ENCODE data around the gene ASPHD2.
A peak's percentile ranks its signal among the peaks of the same experiment; 100 is the strongest.

Gene ASPHD2

GRCh38 chr22:26483439-26484359, 54.6 kb downstream of the ASPHD2 start, which contains the start of the genes HPS4 and SRRD:
HPS4 (minus strand) TSS chr22:26483783; CDS start chr22:26481762, 2,021 bp downstream.
SRRD (plus strand) TSS chr22:26483877; CDS start chr22:26483891, 14 bp downstream.
- H3K4me3 ChIP-seq (ENCODE audit: low read depth, low read length), result peak within 1 kb of the TSS; percentile 86
- peak within 1 kb of the TSS; percentile 93 for H2AFZ ChIP-seq
- peak within 1 kb of the TSS; percentile 89 for H3K4me2 ChIP-seq (ENCODE audit: low read length)
- peak within 1 kb of the TSS; percentile 80 for H3K9ac ChIP-seq
- H3K4me1 ChIP-seq, result peaks cover 3% of the 10 kb centered on the region
- TF ChIP-seq CTCF (IDR thresholded peaks at IDR 0.05), result no peak
- no peaks in the 10 kb centered on the region for H3K9me3 ChIP-seq (ENCODE audit: control insufficient read depth, low read length)
- peaks cover 3% of the 10 kb centered on the region for H3K79me2 ChIP-seq
- no peaks in the 10 kb centered on the region for H3K36me3 ChIP-seq (ENCODE audit: control insufficient read depth, insufficient read depth, low read length)
- H3K27ac ChIP-seq, result peak within 1 kb of the TSS; percentile 83
- no peaks in the 10 kb centered on the region for H3K27me3 ChIP-seq (ENCODE audit: control insufficient read depth, insufficient read depth, low read length)

GRCh38 chr22:26484360-26484706, 55.3 kb downstream of the ASPHD2 start:
- peak overlapping the region; percentile 70 for H3K4me2 ChIP-seq (ENCODE audit: low read length)
- peaks cover 3% of the 10 kb centered on the region for H3K4me1 ChIP-seq
- no peaks in the 10 kb centered on the region for H3K9me3 ChIP-seq (ENCODE audit: control insufficient read depth, low read length)
- no peaks in the 10 kb centered on the region for H3K27me3 ChIP-seq (ENCODE audit: control insufficient read depth, insufficient read depth, low read length)
- no peak overlapping the region for H3K9ac ChIP-seq
- H3K27ac ChIP-seq, result peak overlapping the region; percentile 70
- no peak for TF ChIP-seq CTCF (IDR thresholded peaks at IDR 0.05)
- H3K79me2 ChIP-seq, result peaks cover 3% of the 10 kb centered on the region
- no peaks in the 10 kb centered on the region for H3K36me3 ChIP-seq (ENCODE audit: control insufficient read depth, insufficient read depth, low read length)
- peak overlapping the region; percentile 86 for H3K4me3 ChIP-seq (ENCODE audit: low read depth, low read length)
- peak overlapping the region; percentile 93 for H2AFZ ChIP-seq

GRCh38 chr22:26485013-26485412, 56.0 kb downstream of the ASPHD2 start:
- Histone ChIP-seq H3K4me3 (ENCODE audit: low read depth, low read length) (peak overlapping the region; percentile 86), H3K27me3 (ENCODE audit: control insufficient read depth, insufficient read depth, low read length) (no peaks in the 10 kb centered on the region), H3K79me2 (peaks cover 3% of the 10 kb centered on the region), H3K9ac (no peak overlapping the region), H2AFZ (no peak overlapping the region), H3K36me3 (ENCODE audit: control insufficient read depth, insufficient read depth, low read length) (no peaks in the 10 kb centered on the region), H3K4me1 (peaks cover 3% of the 10 kb centered on the region), H3K9me3 (ENCODE audit: control insufficient read depth, low read length) (no peaks in the 10 kb centered on the region), H3K4me2 (ENCODE audit: low read length) (peak overlapping the region; percentile 70), H3K27ac (no peak overlapping the region)
- no peak for TF ChIP-seq CTCF (IDR thresholded peaks at IDR 0.05)

GRCh38 chr22:26485806-26486390, 56.8 kb downstream of the ASPHD2 start:
- Histone ChIP-seq H3K4me2 (ENCODE audit: low read length) (no peak overlapping the region), H3K27me3 (ENCODE audit: control insufficient read depth, insufficient read depth, low read length) (no peaks in the 10 kb centered on the region), H3K9me3 (ENCODE audit: control insufficient read depth, low read length) (no peaks in the 10 kb centered on the region), H3K79me2 (peaks cover 3% of the 10 kb centered on the region), H3K9ac (no peak overlapping the region), H3K4me3 (ENCODE audit: low read depth, low read length) (no peak overlapping the region), H3K36me3 (ENCODE audit: control insufficient read depth, insufficient read depth, low read length) (no peaks in the 10 kb centered on the region), H3K4me1 (peaks cover 3% of the 10 kb centered on the region), H2AFZ (no peak overlapping the region), H3K27ac (no peak overlapping the region)
- no peak for TF ChIP-seq CTCF (IDR thresholded peaks at IDR 0.05)
